Hepatocyte (in vitro differentiated cells): ENCODE measurements around the gene PNPLA2. TPM values are rescaled to one million over a fixed set of nuclear protein-coding genes. Genes with fewer than 3 reads are reported as not detected.

Experiments
- DNase-seq: peaks from one replicate; pipeline ENCODE4 v3.0.0-alpha.2; 2016; ENCODE audit warnings: low spot score
- H2AFZ ChIP-seq: fragments of 200-600 bp; sonication (generic); 2 replicates; pipeline ENCODE4 v1.6.0; 2016; ENCODE audit warnings: antibody characterized with exemption, mild to moderate bottlenecking
- H3K27ac ChIP-seq: fragments of 200-600 bp; sonication (generic); 2 replicates; pipeline ENCODE4 v1.5.1; 2016; ENCODE audit warnings: mild to moderate bottlenecking
- H3K27me3 ChIP-seq: fragments of 200-600 bp; sonication (generic); 2 replicates; pipeline ENCODE4 v1.6.1; 2016
- H3K36me3 ChIP-seq: fragments of 200-600 bp; sonication (generic); replicated peaks from 2 replicates; pipeline ENCODE4 v1.5.1; 2016; ENCODE audit warnings: low read depth; ENCODE audit not compliant: insufficient read depth
- H3K4me1 ChIP-seq: fragments of 200-600 bp; sonication (generic); 2 replicates; pipeline ENCODE4 v1.5.1; 2016; ENCODE audit warnings: mild to moderate bottlenecking, moderate library complexity; ENCODE audit not compliant: insufficient read depth
- H3K4me2 ChIP-seq: fragments of 200-600 bp; sonication (generic); 2 replicates; pipeline ENCODE4 v1.6.0; 2016
- H3K4me3 ChIP-seq: fragments of 200-600 bp; sonication (generic); 2 replicates; pipeline ENCODE4 v1.5.1; 2016; ENCODE audit warnings: mild to moderate bottlenecking
- H3K79me2 ChIP-seq: fragments of 200-600 bp; sonication (generic); 2 replicates; pipeline ENCODE4 v1.6.0; 2017; ENCODE audit warnings: mild to moderate bottlenecking
- H3K9me2 ChIP-seq: fragments of 200-600 bp; sonication (generic); replicated peaks from 2 replicates; pipeline ENCODE4 v1.6.0; 2017; ENCODE audit warnings: mild to moderate bottlenecking; ENCODE audit not compliant: insufficient read depth
- H3K9me3 ChIP-seq: fragments of 200-600 bp; sonication (generic); 2 replicates; pipeline ENCODE4 v1.5.1; 2016; ENCODE audit warnings: low read depth, mild to moderate bottlenecking
- H4K20me1 ChIP-seq: fragments of 200-600 bp; sonication (generic); 2 replicates; pipeline ENCODE4 v1.6.0; 2016; ENCODE audit warnings: mild to moderate bottlenecking; ENCODE audit not compliant: insufficient read depth, poor library complexity, severe bottlenecking
- CTCF ChIP-seq: fragments of 200-600 bp; sonication (generic); IDR thresholded peaks from 2 replicates; pipeline ENCODE4 v1.5.1; 2016; ENCODE audit warnings: antibody characterized with exemption, mild to moderate bottlenecking; ENCODE audit not compliant: poor library complexity
- EZH2 ChIP-seq: fragments of 200-600 bp; sonication (generic); IDR thresholded peaks from 2 replicates; pipeline ENCODE4 v1.6.1; 2016; ENCODE audit warnings: antibody characterized with exemption, mild to moderate bottlenecking, borderline replicate concordance
- EZH2phosphoT487 ChIP-seq: fragments of 200-600 bp; sonication (generic); IDR thresholded peaks from one replicate; pipeline ENCODE4 v1.6.1; 2018; ENCODE audit warnings: antibody characterized with exemption, mild to moderate bottlenecking, low read depth, moderate library complexity; ENCODE audit not compliant: unreplicated experiment, severe bottlenecking
- WGBS: methylation state at CpG from one replicate; pipeline ENCODE4 v1.1.6; 2016; ENCODE audit warnings: low lambda C conversion rate; ENCODE audit errors: missing lambda C conversion rate; 5-methylcytosine and 5-hydroxymethylcytosine counted together
- polyA plus RNA-seq: library from polyadenylated mRNA; unstranded; fragments of >200 nt; fragmentation: Nextera tagmentation; extraction: Ambion mirVana; gene quantifications from 2 replicates; pipeline ENCODE4 v1.2.1, GENCODE V29; 2016
- total RNA-seq: library from RNA; depleted of rRNA; stranded (reverse); fragments of >200 nt; gene quantifications from 2 replicates; pipeline ENCODE4 v1.2.3, GENCODE V29; 2014

Gene PNPLA2
- 12.2 and 12.9 TPM in 2 replicates for total RNA-seq
- 50.0 and 57.3 TPM in 2 replicates for polyA plus RNA-seq

- Histone ChIP-seq H3K4me1 (peaks cover 16% of the 10 kb centered on the region), H4K20me1 (peaks cover 16% of the 10 kb centered on the region), H3K4me3 (peak within 1 kb of the TSS; percentile 89), H3K9me3 (no peaks in the 10 kb centered on the region), H3K27ac (peak within 1 kb of the TSS; percentile 88), H3K9me2 (no peaks in the 10 kb centered on the region), H3K27me3 (no peaks in the 10 kb centered on the region), H2AFZ (peak within 1 kb of the TSS; percentile 58), H3K4me2 (peak within 1 kb of the TSS; percentile 91), H3K79me2 (peaks cover 19% of the 10 kb centered on the region), H3K36me3 (no peaks in the 10 kb centered on the region)
- peak; percentile 71 for DNase-seq
- 65% methylated on average over 20 of the region's 20 CpGs for WGBS
- no peak for TF ChIP-seq EZH2phosphoT487
- TF ChIP-seq EZH2, result no peak
- TF ChIP-seq CTCF, result no peak
Measured at GRCh38 chr11:818396-819128, at the start of gene PNPLA2. Gene PNPLA2, plus strand, starts transcription at chr11:818914. Its CDS starts 805 bp downstream, at chr11:819719.

- H3K27me3 ChIP-seq, result no peaks in the 10 kb centered on the region
- H3K9me3 ChIP-seq, result no peaks in the 10 kb centered on the region
- no peak overlapping the region for H3K27ac ChIP-seq
- no peak overlapping the region for H3K4me3 ChIP-seq
- no peak for TF ChIP-seq CTCF
- TF ChIP-seq EZH2, result no peak
- no peak for TF ChIP-seq EZH2phosphoT487
- DNase-seq, result peak; percentile 3
- H3K4me1 ChIP-seq, result no peaks in the 10 kb centered on the region
- peaks cover 24% of the 10 kb centered on the region for H3K79me2 ChIP-seq
- H3K36me3 ChIP-seq, result no peaks in the 10 kb centered on the region
- peaks cover 23% of the 10 kb centered on the region for H4K20me1 ChIP-seq
- no peak overlapping the region for H3K4me2 ChIP-seq
- no peaks in the 10 kb centered on the region for H3K9me2 ChIP-seq
- H2AFZ ChIP-seq, result no peak overlapping the region
- 95% methylated on average over 23 of the region's 23 CpGs for WGBS
Measured at GRCh38 chr11:769887-770641, 48.6 kb upstream of the PNPLA2 start.

GRCh38 chr11:770642-771616 is 47.8 kb upstream of the PNPLA2 start:
- H3K4me2 ChIP-seq, result no peak overlapping the region
- H3K36me3 ChIP-seq, result no peaks in the 10 kb centered on the region
- 96% methylated on average over 28 of the region's 32 CpGs for WGBS
- H3K4me3 ChIP-seq, result no peak overlapping the region
- peaks cover 7% of the 10 kb centered on the region for H3K4me1 ChIP-seq
- H3K9me2 ChIP-seq, result no peaks in the 10 kb centered on the region
- peaks cover 32% of the 10 kb centered on the region for H4K20me1 ChIP-seq
- TF ChIP-seq CTCF (no peak), EZH2phosphoT487 (no peak), EZH2 (no peak)
- H3K79me2 ChIP-seq, result peaks cover 33% of the 10 kb centered on the region
- H2AFZ ChIP-seq, result no peak overlapping the region
- no peaks in the 10 kb centered on the region for H3K27me3 ChIP-seq
- no peak overlapping the region for H3K27ac ChIP-seq
- H3K9me3 ChIP-seq, result no peaks in the 10 kb centered on the region
- peak; percentile 2 for DNase-seq
